Spleen (tissue), 7 donors: ENCODE data around the gene ATOH1.

Experiments
- POLR2A ChIP-seq, 3 donors: fragments of 450-650 bp; IDR thresholded peaks; one replicate each; pipeline ENCODE4 v1.5.1; 2017; ENCODE audit warnings: antibody characterized with exemption in 3 of 3, mild to moderate bottlenecking in 1 of 3
- POLR2AphosphoS5 ChIP-seq, 3 donors: sonication (generic); formaldehyde crosslinking; IDR thresholded peaks; one replicate each; pipeline ENCODE4 v1.5.1; 2017; ENCODE audit warnings: antibody characterized with exemption in 3 of 3
- TF ChIP-seq, protein P1 (sequence below), 11 experiments: fragments of 200-600 bp in 7 of 11; fragments of 450-650 bp in 4 of 11; sonication (generic) in 4 of 11; IDR thresholded peaks in 8 of 11; conservative IDR thresholded peaks in 3 of 11; 1 replicate in 7 of 11; 2 replicates in 4 of 11; pipeline versions ENCODE4 v1.4.0 to v1.8.0; 2016 to 2021; ENCODE audit warnings: antibody characterized with exemption in 11 of 11, inconsistent platforms in 4 of 11, mild to moderate bottlenecking in 1 of 11
- donor health status: DM: no; HTN: no; CAD: no; lungs with moderate emphysema.
- donor health status: DM: no; HTN: no; CAD: no.
- donor health status: DM: no; HTN: no; CAD: no.

DNA sequence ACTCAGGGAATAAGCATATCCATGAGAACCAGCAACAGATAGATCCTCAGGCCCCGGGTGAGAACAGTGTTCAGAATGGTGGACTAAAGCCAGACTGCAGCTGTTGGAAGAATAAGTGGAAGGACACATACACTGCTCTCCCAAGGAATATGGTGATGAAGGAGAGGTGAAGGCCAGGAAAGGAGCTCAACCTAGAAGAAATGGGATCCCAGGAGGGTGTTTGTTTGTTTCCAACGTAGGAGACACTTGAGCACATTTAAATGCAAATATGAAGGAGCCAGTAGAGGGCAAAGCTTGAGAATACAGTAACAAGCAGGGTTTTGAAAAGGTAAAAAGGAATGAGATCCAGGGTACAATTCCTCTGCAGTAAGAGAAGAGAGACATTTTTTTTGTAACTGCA lies 42.4 kb upstream of the ATOH1 start:
- TF ChIP-seq POLR2AphosphoS5 (IDR thresholded peaks at IDR 0.05) (no peak), POLR2A (IDR thresholded peaks at IDR 0.05) (no peak)
- TF ChIP-seq, protein P1, sequence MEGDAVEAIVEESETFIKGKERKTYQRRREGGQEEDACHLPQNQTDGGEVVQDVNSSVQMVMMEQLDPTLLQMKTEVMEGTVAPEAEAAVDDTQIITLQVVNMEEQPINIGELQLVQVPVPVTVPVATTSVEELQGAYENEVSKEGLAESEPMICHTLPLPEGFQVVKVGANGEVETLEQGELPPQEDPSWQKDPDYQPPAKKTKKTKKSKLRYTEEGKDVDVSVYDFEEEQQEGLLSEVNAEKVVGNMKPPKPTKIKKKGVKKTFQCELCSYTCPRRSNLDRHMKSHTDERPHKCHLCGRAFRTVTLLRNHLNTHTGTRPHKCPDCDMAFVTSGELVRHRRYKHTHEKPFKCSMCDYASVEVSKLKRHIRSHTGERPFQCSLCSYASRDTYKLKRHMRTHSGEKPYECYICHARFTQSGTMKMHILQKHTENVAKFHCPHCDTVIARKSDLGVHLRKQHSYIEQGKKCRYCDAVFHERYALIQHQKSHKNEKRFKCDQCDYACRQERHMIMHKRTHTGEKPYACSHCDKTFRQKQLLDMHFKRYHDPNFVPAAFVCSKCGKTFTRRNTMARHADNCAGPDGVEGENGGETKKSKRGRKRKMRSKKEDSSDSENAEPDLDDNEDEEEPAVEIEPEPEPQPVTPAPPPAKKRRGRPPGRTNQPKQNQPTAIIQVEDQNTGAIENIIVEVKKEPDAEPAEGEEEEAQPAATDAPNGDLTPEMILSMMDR (IDR thresholded peaks at IDR 0.05 in 8 of 11, conservative IDR thresholded peaks at IDR 0.05 in 3 of 11): no peak
